ENCODE measurements around the gene PPM1A.

PPM1A gene

GRCh38 chr14:60323199-60323896 lies 74.3 kb downstream of the PPM1A start:
- in situ Hi-C loops (cut with HindIII; ENCODE audit: low pct_unique_long_range_greater_than_20kb, low sequenced_read_pairs), result no loop called here
- TF ChIP-seq JUND (IDR thresholded peaks at IDR 0.05; ENCODE audit: low read depth), result no peak
- DNase-seq (ENCODE audit: low read depth in 1 of 2, low spot score in 1 of 2), result no peak

- in situ Hi-C loops (cut with HindIII; ENCODE audit: low pct_unique_long_range_greater_than_20kb, low sequenced_read_pairs), result no loop called here
- no peak for DNase-seq (ENCODE audit: low read depth in 1 of 2, low spot score in 1 of 2)
- no peak for TF ChIP-seq JUND (IDR thresholded peaks at IDR 0.05; ENCODE audit: low read depth)
Observed at GRCh38 chr14:60324837-60325236, 75.8 kb downstream of the PPM1A start.

- in situ Hi-C loops (cut with HindIII; ENCODE audit: low pct_unique_long_range_greater_than_20kb, low sequenced_read_pairs), result no loop called here
- TF ChIP-seq JUND (IDR thresholded peaks at IDR 0.05; ENCODE audit: low read depth), result no peak
- no peak for DNase-seq (ENCODE audit: low read depth in 1 of 2, low spot score in 1 of 2)
Observed at GRCh38 chr14:60326274-60326673, 77.3 kb downstream of the PPM1A start.

GRCh38 chr14:60327447-60328331 lies 78.7 kb downstream of the PPM1A start:
- in situ Hi-C loops (cut with HindIII; ENCODE audit: low pct_unique_long_range_greater_than_20kb, low sequenced_read_pairs), result no loop called here
- DNase-seq (ENCODE audit: low read depth in 1 of 2, low spot score in 1 of 2), result no peak
- no peak for TF ChIP-seq JUND (IDR thresholded peaks at IDR 0.05; ENCODE audit: low read depth)

- in situ Hi-C loops (cut with HindIII; ENCODE audit: low pct_unique_long_range_greater_than_20kb, low sequenced_read_pairs), result no loop called here
- no peak for TF ChIP-seq JUND (IDR thresholded peaks at IDR 0.05; ENCODE audit: low read depth)
- no peak for DNase-seq (ENCODE audit: low read depth in 1 of 2, low spot score in 1 of 2)
Observed at GRCh38 chr14:60328583-60328982, 79.6 kb downstream of the PPM1A start.

- in situ Hi-C loops (cut with HindIII; ENCODE audit: low pct_unique_long_range_greater_than_20kb, low sequenced_read_pairs), result no loop called here
- no peak for TF ChIP-seq JUND (IDR thresholded peaks at IDR 0.05; ENCODE audit: low read depth)
- DNase-seq (ENCODE audit: low read depth in 1 of 2, low spot score in 1 of 2), result no peak
Observed at GRCh38 chr14:60329274-60329673, 80.3 kb downstream of the PPM1A start.

- DNase-seq (ENCODE audit: low read depth in 1 of 2, low spot score in 1 of 2), result peak in 1 of 2 experiments; percentile 73
- TF ChIP-seq JUND (IDR thresholded peaks at IDR 0.05; ENCODE audit: low read depth), result no peak
- in situ Hi-C loops (cut with HindIII; ENCODE audit: low pct_unique_long_range_greater_than_20kb, low sequenced_read_pairs), result no loop called here
Observed at GRCh38 chr14:60331201-60332045, 82.4 kb downstream of the PPM1A start.

- DNase-seq (ENCODE audit: low read depth in 1 of 2, low spot score in 1 of 2), result no peak
- in situ Hi-C loops (cut with HindIII; ENCODE audit: low pct_unique_long_range_greater_than_20kb, low sequenced_read_pairs), result no loop called here
- no peak for TF ChIP-seq JUND (IDR thresholded peaks at IDR 0.05; ENCODE audit: low read depth)
Observed at GRCh38 chr14:60332046-60332399, 83.0 kb downstream of the PPM1A start.

GRCh38 chr14:60332869-60333268 lies 83.8 kb downstream of the PPM1A start:
- no peak for DNase-seq (ENCODE audit: low read depth in 1 of 2, low spot score in 1 of 2)
- TF ChIP-seq JUND (IDR thresholded peaks at IDR 0.05; ENCODE audit: low read depth), result no peak
- in situ Hi-C loops (cut with HindIII; ENCODE audit: low pct_unique_long_range_greater_than_20kb, low sequenced_read_pairs), result no loop called here

GRCh38 chr14:60339571-60339970 lies 90.5 kb downstream of the PPM1A start:
- TF ChIP-seq JUND (IDR thresholded peaks at IDR 0.05; ENCODE audit: low read depth), result no peak
- in situ Hi-C loops (cut with HindIII; ENCODE audit: low pct_unique_long_range_greater_than_20kb, low sequenced_read_pairs), result no loop called here

GRCh38 chr14:60343571-60344071 lies 94.6 kb downstream of the PPM1A start:
- in situ Hi-C loops (cut with HindIII; ENCODE audit: low pct_unique_long_range_greater_than_20kb, low sequenced_read_pairs), result no loop called here
- TF ChIP-seq JUND (IDR thresholded peaks at IDR 0.05; ENCODE audit: low read depth), result no peak
- DNase-seq (ENCODE audit: low read depth in 1 of 2, low spot score in 1 of 2), result peak in 1 of 2 experiments; percentile 28

More at GRCh38 chr14:60339571-60339970, 90.5 kb downstream of the PPM1A start:
- no peak for DNase-seq (ENCODE audit: low read depth in 1 of 2, low spot score in 1 of 2)

- no peak for TF ChIP-seq JUND (IDR thresholded peaks at IDR 0.05; ENCODE audit: low read depth)
- no peak for DNase-seq (ENCODE audit: low read depth in 1 of 2, low spot score in 1 of 2)
- in situ Hi-C loops (cut with HindIII; ENCODE audit: low pct_unique_long_range_greater_than_20kb, low sequenced_read_pairs), result no loop called here
Observed at GRCh38 chr14:60344751-60345150, 95.7 kb downstream of the PPM1A start.
